Measurements from ENCODE around the gene DMRTC2. TPM values are rescaled to one million over a fixed set of nuclear protein-coding genes. Genes with fewer than 3 reads are reported as not detected.

The DMRTC2 gene
- total RNA-seq, 1 donor from 2014 or later = not detected

DNA sequence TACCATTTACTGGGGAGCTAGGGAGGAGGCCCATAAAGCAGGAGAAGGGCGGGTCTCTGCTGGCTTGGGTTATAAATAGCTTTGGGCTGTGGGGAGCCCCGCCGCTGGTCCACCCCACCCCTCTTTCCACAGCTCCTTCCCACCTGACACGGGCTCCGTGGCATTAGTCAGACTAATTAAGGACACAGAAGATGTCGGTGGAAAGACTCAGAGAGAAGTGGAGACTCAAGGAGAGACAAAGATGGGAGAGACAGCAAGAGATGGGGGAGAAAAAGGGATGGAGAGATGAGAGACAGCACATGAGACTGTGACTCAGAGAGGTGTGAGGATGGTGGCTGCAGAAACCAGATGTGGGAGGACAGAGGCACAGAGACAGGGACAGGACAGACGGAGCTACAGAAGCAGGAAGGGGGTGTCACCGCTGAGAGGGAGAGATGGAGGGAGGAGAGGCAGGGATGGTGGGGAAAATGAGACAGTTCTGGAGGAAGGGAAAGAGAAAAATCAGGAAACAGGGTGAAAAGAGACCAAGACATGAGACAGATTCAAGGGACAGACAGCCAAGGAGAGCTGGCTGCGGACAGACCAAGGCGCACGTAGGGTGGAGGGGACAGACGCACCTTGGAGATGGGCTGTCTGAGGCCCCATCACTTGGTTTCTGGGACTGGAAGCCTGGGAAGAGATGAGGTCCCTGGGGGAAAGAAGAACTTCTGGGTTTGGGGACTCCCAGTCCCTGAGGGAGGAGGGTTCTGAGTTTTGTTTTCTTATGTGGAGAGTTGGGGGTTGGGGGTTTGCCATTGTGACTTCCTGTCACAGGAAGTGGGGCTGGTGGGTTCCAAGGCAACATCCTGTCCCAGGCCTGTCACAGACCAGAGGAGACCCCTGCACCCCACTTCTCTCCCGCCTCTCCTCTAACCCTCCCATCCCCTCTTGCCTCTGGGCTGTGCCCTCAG, 42.2 kb downstream of the DMRTC2 start:
- no peaks in the 10 kb centered on the region for H3K27me3 ChIP-seq (ENCODE audit: control insufficient read depth in 3 of 3, insufficient read depth in 3 of 3, low read length in 3 of 3)
- no peaks in the 10 kb centered on the region for H3K9me3 ChIP-seq (ENCODE audit: control insufficient read depth in 3 of 3, low read length in 3 of 3)
- peaks cover 17 to 31% (median 26%) of the 10 kb centered on the region in 3 donors for H3K4me1 ChIP-seq (ENCODE audit: control insufficient read depth in 3 of 3, insufficient read depth in 3 of 3, low read length in 3 of 3)
- H3K9ac ChIP-seq (ENCODE audit: low read depth in 1 of 3, low read length in 3 of 3) = no peak overlapping the region
- H3K4me3 ChIP-seq (ENCODE audit: low read length in 3 of 3) = no peak overlapping the region
- H3K36me3 ChIP-seq (ENCODE audit: control insufficient read depth in 3 of 3, insufficient read depth in 3 of 3, low read length in 3 of 3) = peaks cover 4 to 13% (median 10%) of the 10 kb centered on the region in 3 donors
- no peak overlapping the region for H3K27ac ChIP-seq (ENCODE audit: low read depth, low read length)

- peaks cover 10 to 25% (median 20%) of the 10 kb centered on the region in 3 donors for H3K4me1 ChIP-seq (ENCODE audit: control insufficient read depth in 3 of 3, insufficient read depth in 3 of 3, low read length in 3 of 3)
- no peak overlapping the region for H3K4me3 ChIP-seq (ENCODE audit: low read length in 3 of 3)
- no peak overlapping the region for H3K27ac ChIP-seq (ENCODE audit: low read depth, low read length)
Observed at GRCh38 chr19:41887711-41888382, 43.0 kb downstream of the DMRTC2 start.

DNA sequence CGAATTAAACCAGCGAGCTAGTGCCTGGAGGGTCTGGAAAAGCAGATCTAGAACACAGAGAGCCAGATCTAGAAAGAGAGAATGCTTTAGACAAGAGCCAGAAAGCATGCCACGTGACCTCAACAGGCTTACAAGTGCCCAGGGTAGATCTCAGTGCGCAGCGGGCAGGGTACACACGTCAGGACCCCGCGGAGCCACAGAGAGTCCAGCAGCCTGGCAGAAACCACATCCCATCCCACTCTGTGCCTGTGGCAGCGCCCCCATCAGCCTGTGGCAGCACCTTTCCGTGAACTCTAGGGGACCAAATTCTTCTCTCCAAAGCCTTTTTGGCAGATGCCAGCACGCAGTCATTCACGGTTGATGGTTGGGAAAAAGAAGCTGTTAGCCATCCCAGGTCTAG, 44.1 kb downstream of the DMRTC2 start:
- Histone ChIP-seq H3K27me3 (ENCODE audit: control insufficient read depth in 3 of 3, insufficient read depth in 3 of 3, low read length in 3 of 3) (no peaks in the 10 kb centered on the region), H3K9me3 (ENCODE audit: control insufficient read depth in 3 of 3, low read length in 3 of 3) (no peaks in the 10 kb centered on the region), H3K9ac (ENCODE audit: low read depth in 1 of 3, low read length in 3 of 3) (no peak overlapping the region), H3K4me3 (ENCODE audit: low read length in 3 of 3) (no peak overlapping the region), H3K27ac (ENCODE audit: low read depth, low read length) (no peak overlapping the region), H3K4me1 (ENCODE audit: control insufficient read depth in 3 of 3, insufficient read depth in 3 of 3, low read length in 3 of 3) (peaks cover 7 to 20% (median 15%) of the 10 kb centered on the region in 3 donors), H3K36me3 (ENCODE audit: control insufficient read depth in 3 of 3, insufficient read depth in 3 of 3, low read length in 3 of 3) (peaks cover 12 to 20% (median 14%) of the 10 kb centered on the region in 3 donors)

More at GRCh38 chr19:41887711-41888382, 43.0 kb downstream of the DMRTC2 start:
- Histone ChIP-seq H3K27me3 (ENCODE audit: control insufficient read depth in 3 of 3, insufficient read depth in 3 of 3, low read length in 3 of 3) (no peaks in the 10 kb centered on the region), H3K9ac (ENCODE audit: low read depth in 1 of 3, low read length in 3 of 3) (no peak overlapping the region), H3K9me3 (ENCODE audit: control insufficient read depth in 3 of 3, low read length in 3 of 3) (no peaks in the 10 kb centered on the region), H3K36me3 (ENCODE audit: control insufficient read depth in 3 of 3, insufficient read depth in 3 of 3, low read length in 3 of 3) (peaks cover 12 to 18% (median 14%) of the 10 kb centered on the region in 3 donors)

- H3K4me3 ChIP-seq (ENCODE audit: low read length in 3 of 3) = no peak overlapping the region
- peaks cover 12 to 27% (median 19%) of the 10 kb centered on the region in 3 donors for H3K36me3 ChIP-seq (ENCODE audit: control insufficient read depth in 3 of 3, insufficient read depth in 3 of 3, low read length in 3 of 3)
- peaks cover 2 to 13% (median 10%) of the 10 kb centered on the region in 3 donors for H3K4me1 ChIP-seq (ENCODE audit: control insufficient read depth in 3 of 3, insufficient read depth in 3 of 3, low read length in 3 of 3)
- peak overlapping the region in 1 of 3 donors; percentile 3 for H3K9ac ChIP-seq (ENCODE audit: low read depth in 1 of 3, low read length in 3 of 3)
- H3K9me3 ChIP-seq (ENCODE audit: control insufficient read depth in 3 of 3, low read length in 3 of 3) = no peaks in the 10 kb centered on the region
- H3K27ac ChIP-seq (ENCODE audit: low read depth, low read length) = no peak overlapping the region
- H3K27me3 ChIP-seq (ENCODE audit: control insufficient read depth in 3 of 3, insufficient read depth in 3 of 3, low read length in 3 of 3) = no peaks in the 10 kb centered on the region
Observed at GRCh38 chr19:41889896-41890295, 45.1 kb downstream of the DMRTC2 start.

- Histone ChIP-seq H3K36me3 (ENCODE audit: control insufficient read depth in 3 of 3, insufficient read depth in 3 of 3, low read length in 3 of 3) (peaks cover 21 to 36% (median 29%) of the 10 kb centered on the region in 3 donors), H3K27ac (ENCODE audit: low read depth, low read length) (no peak overlapping the region), H3K4me3 (ENCODE audit: low read length in 3 of 3) (no peak overlapping the region), H3K27me3 (ENCODE audit: control insufficient read depth in 3 of 3, insufficient read depth in 3 of 3, low read length in 3 of 3) (no peaks in the 10 kb centered on the region), H3K9ac (ENCODE audit: low read depth in 1 of 3, low read length in 3 of 3) (no peak overlapping the region), H3K4me1 (ENCODE audit: control insufficient read depth in 3 of 3, insufficient read depth in 3 of 3, low read length in 3 of 3) (peaks cover 0 to 8% (median 6%) of the 10 kb centered on the region in 3 donors), H3K9me3 (ENCODE audit: control insufficient read depth in 3 of 3, low read length in 3 of 3) (no peaks in the 10 kb centered on the region)
Observed at GRCh38 chr19:41890936-41891335, 46.1 kb downstream of the DMRTC2 start.

DNA sequence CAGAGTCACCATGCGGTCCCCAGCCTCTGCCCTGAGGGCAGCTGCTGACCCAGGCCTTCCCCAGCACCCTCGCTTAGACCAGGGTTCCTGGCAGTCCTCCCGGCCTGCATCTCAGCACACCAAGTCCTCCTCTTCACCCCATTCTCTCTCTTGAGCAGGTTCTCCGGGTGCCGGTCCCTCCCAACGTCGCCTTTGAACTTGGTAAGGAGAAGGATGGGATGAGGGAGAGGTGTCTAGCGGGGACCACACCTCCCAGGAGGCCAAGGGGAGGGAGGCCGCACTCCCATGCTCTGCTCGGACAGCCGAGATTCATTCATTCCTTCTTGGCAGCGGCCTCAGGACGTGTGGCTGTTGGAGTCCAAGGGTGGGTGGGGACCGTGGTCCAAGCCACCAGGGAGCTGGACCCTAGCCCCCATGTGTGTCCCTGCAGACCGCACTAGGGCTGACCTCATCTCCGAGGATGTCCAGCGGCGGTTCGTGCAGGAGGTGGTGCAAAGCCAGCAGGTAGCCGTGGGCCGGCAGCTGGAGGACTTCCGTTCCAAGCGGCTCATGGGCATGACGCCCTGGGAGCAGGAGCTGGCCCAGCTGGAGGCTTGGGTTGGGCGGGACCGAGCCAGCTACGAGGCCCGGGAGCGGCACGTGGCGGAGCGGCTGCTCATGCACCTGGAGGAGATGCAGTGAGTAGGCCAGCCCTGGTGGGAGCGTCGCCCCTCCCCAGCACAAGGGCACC, 47.5 kb downstream of the DMRTC2 start:
- peaks cover 27 to 40% (median 33%) of the 10 kb centered on the region in 3 donors for H3K36me3 ChIP-seq (ENCODE audit: control insufficient read depth in 3 of 3, insufficient read depth in 3 of 3, low read length in 3 of 3)
- no peaks in the 10 kb centered on the region for H3K4me1 ChIP-seq (ENCODE audit: control insufficient read depth in 3 of 3, insufficient read depth in 3 of 3, low read length in 3 of 3)
- H3K9me3 ChIP-seq (ENCODE audit: control insufficient read depth in 3 of 3, low read length in 3 of 3) = no peaks in the 10 kb centered on the region
- no peak overlapping the region for H3K4me3 ChIP-seq (ENCODE audit: low read length in 3 of 3)
- H3K27ac ChIP-seq (ENCODE audit: low read depth, low read length) = no peak overlapping the region
- peak overlapping the region in 1 of 3 donors; percentile 16 for H3K9ac ChIP-seq (ENCODE audit: low read depth in 1 of 3, low read length in 3 of 3)
- H3K27me3 ChIP-seq (ENCODE audit: control insufficient read depth in 3 of 3, insufficient read depth in 3 of 3, low read length in 3 of 3) = no peaks in the 10 kb centered on the region

DNA sequence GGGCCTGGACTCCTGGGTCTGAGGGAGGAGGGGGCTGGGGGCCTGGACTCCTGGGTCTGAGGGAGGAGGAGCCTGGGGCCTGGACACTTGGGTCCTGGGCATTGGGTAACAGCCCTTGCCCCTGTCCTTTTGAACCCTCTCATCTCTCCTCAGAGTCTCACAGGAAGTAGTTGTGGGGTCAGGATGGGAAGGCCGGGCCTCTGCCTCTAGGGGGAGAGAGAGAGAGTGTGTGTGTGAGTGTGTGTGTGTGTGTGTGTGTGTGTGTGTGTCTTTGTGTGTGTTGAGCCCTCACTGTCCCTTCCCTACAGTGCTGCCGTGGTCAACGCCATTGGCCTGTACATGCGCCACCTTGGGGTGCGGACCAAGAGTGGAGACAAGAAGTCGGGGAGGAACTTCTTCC, 49.1 kb downstream of the DMRTC2 start:
- Histone ChIP-seq H3K27ac (ENCODE audit: low read depth, low read length) (no peak overlapping the region), H3K36me3 (ENCODE audit: control insufficient read depth in 3 of 3, insufficient read depth in 3 of 3, low read length in 3 of 3) (peaks cover 38 to 46% (median 40%) of the 10 kb centered on the region in 3 donors), H3K4me1 (ENCODE audit: control insufficient read depth in 3 of 3, insufficient read depth in 3 of 3, low read length in 3 of 3) (no peaks in the 10 kb centered on the region), H3K9me3 (ENCODE audit: control insufficient read depth in 3 of 3, low read length in 3 of 3) (no peaks in the 10 kb centered on the region), H3K4me3 (ENCODE audit: low read length in 3 of 3) (no peak overlapping the region), H3K9ac (ENCODE audit: low read depth in 1 of 3, low read length in 3 of 3) (no peak overlapping the region), H3K27me3 (ENCODE audit: control insufficient read depth in 3 of 3, insufficient read depth in 3 of 3, low read length in 3 of 3) (no peaks in the 10 kb centered on the region)

DNA sequence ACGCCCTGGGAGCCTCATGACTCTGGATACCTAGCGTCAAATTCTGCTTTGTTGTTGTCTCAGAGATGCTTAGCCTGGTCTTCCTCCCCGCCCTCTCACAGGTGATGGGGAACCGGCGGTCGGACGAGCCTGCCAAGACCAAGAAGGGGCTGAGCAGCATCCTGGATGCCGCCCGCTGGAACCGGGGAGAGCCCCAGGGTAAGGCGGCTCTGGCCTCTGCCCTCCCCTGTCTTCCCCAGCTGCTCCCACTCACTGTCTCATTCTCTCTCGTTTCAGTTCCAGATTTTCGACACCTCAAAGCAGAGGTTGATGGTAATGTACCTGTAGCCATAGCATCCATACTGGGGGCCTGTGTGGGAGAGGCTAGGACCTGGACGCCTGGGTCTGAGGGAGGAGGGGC, 49.5 kb downstream of the DMRTC2 start:
- Histone ChIP-seq H3K9ac (ENCODE audit: low read depth in 1 of 3, low read length in 3 of 3) (no peak overlapping the region), H3K4me1 (ENCODE audit: control insufficient read depth in 3 of 3, insufficient read depth in 3 of 3, low read length in 3 of 3) (no peaks in the 10 kb centered on the region), H3K36me3 (ENCODE audit: control insufficient read depth in 3 of 3, insufficient read depth in 3 of 3, low read length in 3 of 3) (peaks cover 40 to 44% (median 42%) of the 10 kb centered on the region in 3 donors), H3K27me3 (ENCODE audit: control insufficient read depth in 3 of 3, insufficient read depth in 3 of 3, low read length in 3 of 3) (no peaks in the 10 kb centered on the region), H3K9me3 (ENCODE audit: control insufficient read depth in 3 of 3, low read length in 3 of 3) (no peaks in the 10 kb centered on the region), H3K27ac (ENCODE audit: low read depth, low read length) (no peak overlapping the region), H3K4me3 (ENCODE audit: low read length in 3 of 3) (no peak overlapping the region)

- Histone ChIP-seq H3K9me3 (ENCODE audit: control insufficient read depth in 3 of 3, low read length in 3 of 3) (no peaks in the 10 kb centered on the region), H3K27ac (ENCODE audit: low read depth, low read length) (no peak overlapping the region), H3K27me3 (ENCODE audit: control insufficient read depth in 3 of 3, insufficient read depth in 3 of 3, low read length in 3 of 3) (no peaks in the 10 kb centered on the region), H3K36me3 (ENCODE audit: control insufficient read depth in 3 of 3, insufficient read depth in 3 of 3, low read length in 3 of 3) (peaks cover 42 to 49% (median 48%) of the 10 kb centered on the region in 3 donors), H3K9ac (ENCODE audit: low read depth in 1 of 3, low read length in 3 of 3) (no peak overlapping the region), H3K4me3 (ENCODE audit: low read length in 3 of 3) (no peak overlapping the region), H3K4me1 (ENCODE audit: control insufficient read depth in 3 of 3, insufficient read depth in 3 of 3, low read length in 3 of 3) (no peaks in the 10 kb centered on the region)
Observed at GRCh38 chr19:41895745-41896580, 51.1 kb downstream of the DMRTC2 start.
